Kidney epithelial cell (primary cell): Measurements from ENCODE around the gene GLB1L. TPM values are rescaled to one million over a fixed set of nuclear protein-coding genes. Genes with fewer than 3 reads are reported as not detected.

Experiments
- DNase-seq: peaks from one replicate; pipeline ENCODE4 v3.0.0-alpha.2; 2010; ENCODE audit warnings: low read depth
- H3K27me3 ChIP-seq: 2 replicates; pipeline ENCODE4 v1.6.0; 2011; ENCODE audit warnings: low read length; ENCODE audit not compliant: control insufficient read depth, insufficient read depth
- H3K36me3 ChIP-seq: 2 replicates; pipeline ENCODE4 v1.5.1; 2011; ENCODE audit warnings: low read length; ENCODE audit not compliant: control insufficient read depth, insufficient read depth
- H3K4me3 ChIP-seq: 2 replicates; pipeline ENCODE4 v1.5.1; 2011; ENCODE audit warnings: low read depth, mild to moderate bottlenecking, control low read depth, low read length
- total RNA-seq: library from RNA; depleted of rRNA; stranded (reverse); fragments of >200 nt; gene quantifications from 2 replicates; pipeline ENCODE4 v1.2.3, GENCODE V29; 2015
- TF ChIP-seq, protein P1 (sequence below): IDR thresholded peaks from 2 replicates; pipeline ENCODE4 v1.5.1; 2011; ENCODE audit warnings: mild to moderate bottlenecking, moderate library complexity, low read length, control low read depth, inconsistent platforms; ENCODE audit not compliant: insufficient read depth, poor library complexity, severe bottlenecking

The GLB1L gene
- total RNA-seq, 1 donor from 2014 or later, result 19.8 TPM

DNA sequence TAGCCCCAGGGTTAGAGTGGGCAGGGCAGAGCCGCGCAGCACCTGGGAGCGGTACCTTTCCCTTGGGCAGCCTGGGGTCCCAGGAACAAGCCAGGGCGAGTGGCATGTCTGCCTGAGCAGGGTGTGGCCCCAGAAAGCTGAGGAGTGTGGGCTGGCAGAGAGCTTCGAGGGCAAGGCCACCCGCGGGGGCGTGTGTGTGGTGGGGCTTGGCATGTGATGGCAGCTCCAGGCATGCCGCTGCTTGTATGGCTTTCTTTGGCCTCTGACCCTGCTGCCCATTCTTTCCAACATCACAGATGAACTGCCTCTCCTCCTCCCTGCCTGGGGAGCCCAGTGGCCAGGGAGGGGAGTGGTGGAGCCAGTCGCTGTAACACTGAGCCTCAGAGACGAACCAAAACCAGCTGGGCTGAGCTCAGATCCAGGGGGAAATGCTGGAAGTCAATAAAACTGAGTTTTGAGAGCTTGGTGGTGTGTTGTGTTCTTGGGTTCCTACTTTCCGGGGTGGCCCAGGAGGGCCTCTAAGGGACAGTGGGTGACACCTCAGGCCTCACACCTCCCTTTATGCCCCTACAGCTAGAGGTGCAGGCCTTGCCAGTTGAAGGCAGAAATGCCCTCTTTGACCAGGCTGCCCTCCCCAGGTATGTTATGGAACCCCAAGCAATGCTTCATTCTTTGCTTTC lies 41.3 kb upstream of the GLB1L start:
- no peaks in the 10 kb centered on the region for H3K27me3 ChIP-seq
- H3K36me3 ChIP-seq, result no peaks in the 10 kb centered on the region
- TF ChIP-seq, protein P1, sequence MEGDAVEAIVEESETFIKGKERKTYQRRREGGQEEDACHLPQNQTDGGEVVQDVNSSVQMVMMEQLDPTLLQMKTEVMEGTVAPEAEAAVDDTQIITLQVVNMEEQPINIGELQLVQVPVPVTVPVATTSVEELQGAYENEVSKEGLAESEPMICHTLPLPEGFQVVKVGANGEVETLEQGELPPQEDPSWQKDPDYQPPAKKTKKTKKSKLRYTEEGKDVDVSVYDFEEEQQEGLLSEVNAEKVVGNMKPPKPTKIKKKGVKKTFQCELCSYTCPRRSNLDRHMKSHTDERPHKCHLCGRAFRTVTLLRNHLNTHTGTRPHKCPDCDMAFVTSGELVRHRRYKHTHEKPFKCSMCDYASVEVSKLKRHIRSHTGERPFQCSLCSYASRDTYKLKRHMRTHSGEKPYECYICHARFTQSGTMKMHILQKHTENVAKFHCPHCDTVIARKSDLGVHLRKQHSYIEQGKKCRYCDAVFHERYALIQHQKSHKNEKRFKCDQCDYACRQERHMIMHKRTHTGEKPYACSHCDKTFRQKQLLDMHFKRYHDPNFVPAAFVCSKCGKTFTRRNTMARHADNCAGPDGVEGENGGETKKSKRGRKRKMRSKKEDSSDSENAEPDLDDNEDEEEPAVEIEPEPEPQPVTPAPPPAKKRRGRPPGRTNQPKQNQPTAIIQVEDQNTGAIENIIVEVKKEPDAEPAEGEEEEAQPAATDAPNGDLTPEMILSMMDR, result no peak
- no peak for DNase-seq
- no peak overlapping the region for H3K4me3 ChIP-seq

DNA sequence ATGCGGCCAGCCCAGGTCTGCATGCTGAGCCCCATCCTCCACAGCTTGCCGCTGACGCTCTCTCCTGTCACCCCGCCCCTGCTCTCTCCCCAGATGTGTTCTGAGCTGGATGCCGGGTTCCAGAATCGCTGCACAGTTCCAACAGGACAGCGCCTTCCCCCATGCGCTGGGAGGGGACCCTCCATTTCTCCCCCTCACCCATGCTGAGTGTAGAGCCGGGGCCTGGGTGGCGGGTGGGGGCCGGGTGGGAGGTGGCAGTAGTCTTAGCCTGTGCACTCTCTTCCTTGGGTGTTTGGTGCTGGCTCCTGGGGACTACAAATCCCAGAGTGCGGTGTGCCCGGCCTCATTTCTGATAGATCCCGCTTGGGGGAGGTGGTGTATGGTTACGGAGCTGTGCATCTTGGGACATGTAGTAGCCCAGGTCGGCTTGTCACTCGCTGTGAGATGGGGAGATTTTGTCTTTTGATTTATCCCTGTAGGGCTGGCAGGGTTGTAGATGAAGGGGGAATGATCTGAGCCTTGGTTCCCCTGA lies 40.7 kb upstream of the GLB1L start:
- no peak for DNase-seq
- no peaks in the 10 kb centered on the region for H3K36me3 ChIP-seq
- no peaks in the 10 kb centered on the region for H3K27me3 ChIP-seq
- TF ChIP-seq, protein P1, result no peak
- no peak overlapping the region for H3K4me3 ChIP-seq

DNA sequence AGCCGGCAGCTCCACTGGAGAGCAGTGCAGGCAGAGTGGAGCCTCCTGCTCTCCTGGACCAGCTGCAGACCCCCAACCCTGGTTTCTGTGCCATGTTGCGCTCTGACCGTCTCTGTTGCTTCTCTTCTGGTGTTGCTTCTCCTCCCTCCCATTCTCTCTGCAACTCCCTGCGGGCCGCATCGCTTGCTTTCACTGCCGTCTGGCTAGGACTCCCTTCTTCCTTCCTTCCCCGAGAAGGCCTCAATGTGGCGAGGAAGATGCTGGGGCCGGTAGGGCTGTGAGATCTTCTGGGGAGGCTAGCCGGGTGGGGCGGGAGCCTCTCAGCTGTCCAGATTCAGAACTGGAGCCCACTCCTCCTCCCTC lies 40.1 kb upstream of the GLB1L start:
- H3K27me3 ChIP-seq, result no peaks in the 10 kb centered on the region
- no peaks in the 10 kb centered on the region for H3K36me3 ChIP-seq
- TF ChIP-seq, protein P1, result no peak
- no peak for DNase-seq
- H3K4me3 ChIP-seq, result no peak overlapping the region

DNA sequence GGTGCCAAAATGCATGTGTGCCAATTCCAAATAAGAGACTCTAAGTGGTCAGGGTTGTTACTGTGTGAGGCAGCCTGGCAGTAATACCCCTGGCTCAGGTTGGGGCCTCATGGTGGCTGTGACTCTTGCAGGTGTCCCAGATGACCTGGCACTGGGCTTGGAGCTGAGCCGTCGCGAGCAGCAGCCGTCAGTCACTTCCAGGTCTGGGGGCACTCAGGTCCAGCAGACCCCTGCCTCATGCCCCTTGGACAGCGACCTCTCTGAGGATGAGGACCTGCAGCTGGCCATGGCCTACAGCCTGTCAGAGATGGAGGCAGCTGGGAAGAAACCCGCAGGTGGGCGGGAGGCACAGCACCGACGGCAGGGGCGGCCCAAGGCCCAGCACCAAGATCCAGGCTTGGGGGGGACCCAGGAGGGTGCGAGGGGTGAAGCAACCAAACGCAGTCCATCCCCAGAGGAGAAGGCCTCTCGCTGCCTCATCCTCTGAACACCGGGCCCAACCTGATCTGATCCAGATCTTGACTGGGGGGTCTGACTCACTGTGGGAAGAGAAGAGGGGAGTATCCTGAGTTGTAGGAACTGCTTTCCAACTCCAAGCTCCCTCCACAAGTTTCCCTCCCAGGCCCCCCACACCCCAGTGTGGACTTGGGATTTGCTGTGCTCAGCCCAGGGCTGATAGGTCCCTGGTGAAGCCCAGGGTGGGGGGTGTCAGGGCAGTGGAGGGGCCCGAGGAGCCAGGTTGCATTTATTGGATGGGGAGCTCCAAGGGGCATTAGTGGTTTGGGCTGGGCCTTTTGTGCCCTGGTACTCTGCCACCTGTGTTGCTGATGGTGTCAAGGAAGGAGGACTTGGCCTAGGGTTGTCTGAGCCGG lies 39.5 kb upstream of the GLB1L start:
- H3K4me3 ChIP-seq, result no peak overlapping the region
- no peaks in the 10 kb centered on the region for H3K36me3 ChIP-seq
- TF ChIP-seq, protein P1, result no peak
- no peaks in the 10 kb centered on the region for H3K27me3 ChIP-seq
- DNase-seq, result no peak

DNA sequence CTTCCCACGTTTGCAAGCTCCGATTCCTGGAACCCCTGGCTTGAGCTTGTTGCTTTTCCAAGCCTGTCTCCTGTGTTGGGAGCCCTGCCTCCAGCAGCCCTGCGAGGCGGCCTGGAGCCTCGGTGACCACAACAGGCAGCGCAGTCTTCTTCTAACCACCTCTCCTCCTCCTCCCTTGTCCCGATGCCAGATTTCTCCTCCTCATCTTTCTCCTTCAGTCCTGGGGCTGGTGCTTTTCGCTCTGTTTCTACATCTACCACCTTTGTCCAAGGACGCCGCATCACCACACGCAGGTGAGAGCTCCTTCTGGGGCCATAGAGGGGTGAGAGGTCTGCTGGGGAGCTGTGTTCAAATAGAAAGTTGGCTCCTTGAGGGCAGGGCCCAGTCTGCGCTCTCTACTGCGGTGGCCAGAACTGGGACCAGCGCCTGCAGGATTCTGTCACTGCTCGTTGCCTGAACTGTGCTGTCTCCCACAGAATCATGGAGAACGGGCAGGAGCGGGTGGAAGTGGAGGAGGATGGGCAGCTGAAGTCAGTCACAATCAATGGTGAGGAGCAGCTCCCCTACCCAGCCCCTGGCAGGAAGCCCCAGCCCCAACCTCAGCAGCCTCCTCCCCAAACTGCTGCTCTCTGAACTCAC lies 37.8 kb upstream of the GLB1L start:
- Histone ChIP-seq H3K36me3 (no peaks in the 10 kb centered on the region), H3K4me3 (no peak overlapping the region), H3K27me3 (no peaks in the 10 kb centered on the region)
- DNase-seq, result no peak
- TF ChIP-seq, protein P1, result no peak
